Left colon (tissue), 2 donors: ENCODE data around the gene NTN1. TPM values are rescaled to one million over a fixed set of nuclear protein-coding genes. Genes with fewer than 3 reads are reported as not detected.

ENCODE experiments used
- total RNA-seq, 2 donors: library from RNA; stranded (reverse); fragmentation: NEBNext Ultra II Directional; extraction: Animal tissue kit (Norgen Biotek cat#: 25700); gene quantifications; one replicate each; pipeline ENCODE4 v1.2.1, GENCODE V29; 2021
- donor health status: DM: no; HTN: no; CAD: no.
- donor health status: DM: yes; HTN: yes; CAD: no.

NTN1 gene
- total RNA-seq, 2 donors from 2014 or later, result 3.2 to 7.4 TPM

Other genes starting within 250 kb of the NTN1 start
- 1 to 10 TPM; 5.1 to 6.8 TPM for gene MFSD6L, start 222.1 kb upstream of the NTN1 start, total RNA-seq
- under 1 TPM; 0.27 to 0.89 TPM for gene PIK3R6, start 153.8 kb upstream of the NTN1 start, total RNA-seq
- 1 to 10 TPM; 3.2 to 4.9 TPM for gene PIK3R5, start 55.8 kb upstream of the NTN1 start, total RNA-seq